GM06990 (cell line): ENCODE data around the gene TSPAN33.

Experiments used
- DNase-seq: peaks from one replicate; pipeline ENCODE4 v3.0.0-alpha.2; 2011; ENCODE audit not compliant: insufficient read length; ENCODE audit errors: extremely low read depth
- H3K27me3 ChIP-seq: replicated peaks from 2 replicates; pipeline ENCODE4 v1.6.0; 2011; ENCODE audit warnings: low read length; ENCODE audit not compliant: control insufficient read depth, insufficient read depth
- H3K36me3 ChIP-seq: 2 replicates; pipeline ENCODE4 v1.5.1; 2011; ENCODE audit warnings: low read length; ENCODE audit not compliant: control insufficient read depth, insufficient read depth
- H3K4me3 ChIP-seq: replicated peaks from 2 replicates; pipeline ENCODE4 v1.5.1; 2011; ENCODE audit warnings: low read depth, mild to moderate bottlenecking, control low read depth, low read length
- CTCF ChIP-seq: IDR thresholded peaks from 2 replicates; pipeline ENCODE4 v1.5.1; 2011; ENCODE audit warnings: low read length, control low read depth, mild to moderate bottlenecking, inconsistent platforms; ENCODE audit not compliant: insufficient read depth, poor library complexity, severe bottlenecking

The TSPAN33 gene

GRCh38 chr7:129150199-129150996 lies 5.9 kb downstream of the TSPAN33 start:
- no peak overlapping the region for H3K4me3 ChIP-seq

GRCh38 chr7:129157651-129158050 lies 13.1 kb downstream of the TSPAN33 start:
- DNase-seq, result no peak
- no peak overlapping the region for H3K4me3 ChIP-seq
- peaks cover 15% of the 10 kb centered on the region for H3K36me3 ChIP-seq
- TF ChIP-seq CTCF, result no peak
- no peaks in the 10 kb centered on the region for H3K27me3 ChIP-seq

More at GRCh38 chr7:129150199-129150996, 5.9 kb downstream of the TSPAN33 start:
- Histone ChIP-seq H3K36me3 (peaks cover 14% of the 10 kb centered on the region), H3K27me3 (no peaks in the 10 kb centered on the region)
- TF ChIP-seq CTCF, result no peak
- DNase-seq, result no peak

GRCh38 chr7:129159539-129159938 lies 15.0 kb downstream of the TSPAN33 start:
- no peak for DNase-seq
- Histone ChIP-seq H3K36me3 (peaks cover 20% of the 10 kb centered on the region), H3K4me3 (no peak overlapping the region), H3K27me3 (no peaks in the 10 kb centered on the region)
- no peak for TF ChIP-seq CTCF

- no peaks in the 10 kb centered on the region for H3K27me3 ChIP-seq
These were observed 15.8 kb downstream of the TSPAN33 start for GRCh38 chr7:129160161-129160905.

GRCh38 chr7:129161524-129162225 lies 17.2 kb downstream of the TSPAN33 start:
- no peak for DNase-seq
- no peaks in the 10 kb centered on the region for H3K27me3 ChIP-seq
- no peak for TF ChIP-seq CTCF
- H3K4me3 ChIP-seq, result no peak overlapping the region
- peaks cover 21% of the 10 kb centered on the region for H3K36me3 ChIP-seq

More at GRCh38 chr7:129160161-129160905, 15.8 kb downstream of the TSPAN33 start:
- H3K36me3 ChIP-seq, result peaks cover 21% of the 10 kb centered on the region
- no peak for DNase-seq
- TF ChIP-seq CTCF, result no peak
- no peak overlapping the region for H3K4me3 ChIP-seq
